ENCODE results near the gene AKAP13.
A peak's percentile ranks its signal among the peaks of the same experiment; 100 is the strongest.
"Not testable (repeated sequence)": the region's sequence is repeated elsewhere in the genome, so short reads cannot be mapped to it uniquely, and the experiment has no call there.

Gene AKAP13

DNA sequence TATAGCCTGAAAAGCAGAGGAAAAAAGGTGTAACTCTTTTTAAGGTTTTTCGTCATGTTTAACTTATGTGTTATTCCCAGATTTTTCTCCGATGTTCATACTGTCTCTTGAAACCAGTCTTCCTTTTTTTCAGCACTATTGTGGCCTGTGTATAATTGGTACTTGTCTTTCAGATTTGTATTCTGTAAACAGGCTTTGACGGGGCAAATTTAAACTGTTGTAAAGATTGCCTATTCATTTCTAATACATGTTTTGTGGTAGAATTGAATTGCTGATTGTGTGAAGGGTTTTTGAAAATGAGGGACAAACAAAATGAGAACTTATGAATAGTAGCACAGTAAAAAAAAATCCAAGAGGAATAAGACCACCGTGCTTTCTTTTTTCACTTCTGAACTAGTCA lies 33.6 kb downstream of the AKAP13 start:
- no peak for DNase-seq

- DNase-seq = peak; percentile 32
These were observed 34.1 kb downstream of the AKAP13 start for GRCh38 chr15:85414495-85414894.

- DNase-seq = no peak
These were observed 34.6 kb downstream of the AKAP13 start for GRCh38 chr15:85414991-85415390.

- no peak for DNase-seq
These were observed 35.4 kb downstream of the AKAP13 start for GRCh38 chr15:85415783-85416182.

- DNase-seq = no peak
These were observed 36.9 kb downstream of the AKAP13 start for GRCh38 chr15:85417276-85417675.

- DNase-seq = no peak
These were observed 38.8 kb downstream of the AKAP13 start for GRCh38 chr15:85419161-85419560.

DNA sequence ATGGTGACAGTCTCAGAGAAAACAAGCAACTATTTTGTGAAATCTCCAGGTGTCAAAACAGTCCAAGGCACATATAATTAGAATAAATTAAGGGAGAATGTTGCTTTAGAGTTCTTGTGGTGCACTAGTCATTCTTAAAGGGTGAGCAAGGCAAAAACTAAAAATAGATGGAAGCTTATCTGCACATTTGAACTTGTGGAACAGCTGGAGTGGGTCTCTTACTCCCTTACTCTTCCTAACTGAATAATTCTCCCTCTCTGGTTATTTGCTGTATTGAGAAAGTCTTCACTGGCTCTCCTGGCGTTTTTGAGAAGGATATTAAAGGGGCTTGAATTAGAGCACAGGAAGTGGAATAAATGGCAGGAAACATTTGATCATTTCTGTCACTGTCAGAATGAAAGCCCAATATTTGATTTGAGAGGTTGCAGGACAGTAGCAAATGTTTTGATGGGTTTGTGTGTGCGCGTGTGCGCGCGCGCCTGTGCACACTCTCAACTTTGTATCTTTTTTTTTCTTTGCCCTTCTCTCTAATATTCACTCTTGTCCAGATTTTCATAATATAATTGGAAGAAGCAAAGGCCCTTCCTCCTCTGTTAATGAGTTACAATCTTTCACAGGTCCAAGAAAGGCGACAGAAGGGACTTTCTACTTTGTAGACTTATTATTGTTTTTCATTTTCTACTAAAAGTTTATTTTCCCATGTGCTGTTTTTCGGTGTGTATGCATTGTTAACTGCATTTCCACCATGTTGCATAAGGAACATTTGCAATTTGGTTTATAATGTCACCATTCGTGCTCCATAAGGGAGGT lies 40.9 kb downstream of the AKAP13 start:
- DNase-seq = peak; percentile 45

GRCh38 chr15:85422607-85423006 lies 42.2 kb downstream of the AKAP13 start:
- DNase-seq = no peak

- no peak for DNase-seq
These were observed 42.9 kb downstream of the AKAP13 start for GRCh38 chr15:85423256-85423655.

GRCh38 chr15:85424154-85424553 lies 43.8 kb downstream of the AKAP13 start:
- no peak for DNase-seq

GRCh38 chr15:85426481-85426880 lies 46.1 kb downstream of the AKAP13 start:
- no peak for DNase-seq

- no peak for DNase-seq
These were observed 47.1 kb downstream of the AKAP13 start for GRCh38 chr15:85427286-85428028.

GRCh38 chr15:85429522-85429921 lies 49.1 kb downstream of the AKAP13 start:
- no peak for DNase-seq

GRCh38 chr15:85430406-85431204 lies 50.2 kb downstream of the AKAP13 start:
- no peak for DNase-seq

GRCh38 chr15:85439996-85440395 lies 59.6 kb downstream of the AKAP13 start:
- DNase-seq = no peak

- no peak for DNase-seq
These were observed 60.0 kb downstream of the AKAP13 start for GRCh38 chr15:85440451-85440850.

GRCh38 chr15:85441854-85442253 lies 61.5 kb downstream of the AKAP13 start:
- DNase-seq = not testable (repeated sequence)

- DNase-seq = no peak
These were observed 62.6 kb downstream of the AKAP13 start for GRCh38 chr15:85443046-85443445.

GRCh38 chr15:85443593-85444087 lies 63.2 kb downstream of the AKAP13 start:
- peak; percentile 23 for DNase-seq

DNA sequence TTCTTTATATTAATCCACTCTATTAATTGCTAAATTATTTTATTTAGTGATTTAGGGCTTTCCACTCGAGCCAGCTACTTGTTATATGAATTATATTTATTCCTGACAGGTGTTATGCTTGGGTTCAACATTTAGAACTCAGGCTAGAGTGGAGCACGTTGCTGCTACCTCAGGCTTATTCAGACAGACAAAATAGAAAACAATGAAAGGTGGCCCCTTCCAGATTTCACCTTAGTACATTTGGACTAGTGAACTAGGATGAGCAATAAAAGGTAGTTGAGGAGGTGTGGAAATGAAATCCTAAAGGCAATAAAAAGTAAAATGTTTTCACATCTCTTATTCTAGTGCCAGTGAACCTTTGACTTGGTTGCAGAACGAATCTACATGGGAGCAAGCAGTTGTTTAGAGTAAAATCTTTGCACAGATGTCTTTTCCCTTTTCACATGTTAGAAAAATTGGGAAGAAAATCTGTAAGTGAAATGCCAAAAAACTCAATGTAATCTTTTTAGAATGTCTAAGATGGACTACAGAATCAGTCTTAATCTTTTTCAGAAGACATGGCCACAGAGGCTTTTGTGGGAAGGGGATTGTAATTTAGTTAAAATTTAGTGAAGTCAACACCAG lies 63.8 kb downstream of the AKAP13 start:
- no peak for DNase-seq

DNA sequence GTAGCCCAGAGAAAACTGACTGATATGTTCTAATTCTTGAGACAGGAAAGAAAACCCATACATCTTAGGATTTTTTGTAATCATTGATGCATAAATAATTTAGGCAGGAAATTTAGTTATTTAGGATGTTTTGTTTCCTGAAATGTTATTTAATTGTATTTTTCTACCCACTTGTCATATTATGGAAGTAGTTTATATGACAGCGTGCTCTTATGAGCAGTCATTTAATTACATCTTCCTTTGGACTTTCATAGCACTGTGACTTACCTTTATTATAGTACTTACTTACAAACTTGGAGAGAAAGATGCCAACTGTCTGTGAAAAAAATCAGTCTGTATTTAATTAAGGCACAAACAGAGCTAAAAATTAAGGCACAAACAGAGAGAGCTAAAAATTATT lies 65.0 kb downstream of the AKAP13 start:
- no peak for DNase-seq

DNA sequence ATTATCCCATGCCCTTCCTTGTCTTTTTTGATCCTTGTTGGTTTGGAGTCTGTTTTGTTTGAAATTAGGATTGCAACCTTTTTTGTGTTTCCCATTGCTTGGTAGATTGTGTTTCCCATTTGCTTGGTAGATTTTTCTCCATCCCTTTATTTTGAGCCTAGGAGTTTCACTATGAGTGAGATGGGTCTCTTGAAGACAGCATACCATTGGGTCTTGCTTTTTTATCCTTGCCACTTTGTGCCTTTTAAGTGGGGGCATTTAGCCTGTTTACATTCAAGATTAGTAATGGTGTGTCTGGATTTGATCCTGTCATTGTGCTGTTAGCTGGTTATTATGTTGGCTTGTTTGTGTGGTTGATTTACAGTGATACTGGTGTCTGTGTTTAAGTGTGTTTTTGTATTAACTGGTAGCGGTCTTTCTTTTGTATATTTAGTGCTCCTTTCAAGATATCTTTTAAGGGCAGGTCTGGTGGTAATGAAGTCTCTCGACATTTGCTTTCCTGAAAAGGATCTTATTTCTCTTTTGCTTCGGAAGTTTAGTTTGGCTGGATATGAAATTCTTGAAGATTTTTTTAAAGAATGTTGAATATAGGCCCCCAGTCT lies 70.8 kb downstream of the AKAP13 start:
- DNase-seq = no peak

Data from fibroblast of skin of back (primary cell).